OCI-LY7 (cell line): ENCODE results near the gene SLC39A3.

Experiments
- CTCF ChIP-seq: fragments of 200-600 bp; sonication (generic); conservative IDR thresholded peaks from 2 replicates; pipeline ENCODE4 v1.5.1; 2014; ENCODE audit warnings: mild to moderate bottlenecking, antibody characterized with exemption, low read length, moderate library complexity, mixed read lengths
- EZH2phosphoT487 ChIP-seq: fragments of 200-600 bp; sonication (generic); IDR thresholded peaks from 2 replicates; pipeline ENCODE4 v1.6.1; 2018; ENCODE audit warnings: low read depth, borderline replicate concordance, mild to moderate bottlenecking, mixed run types, antibody characterized with exemption, low read length, moderate library complexity, mixed read lengths

DNA sequence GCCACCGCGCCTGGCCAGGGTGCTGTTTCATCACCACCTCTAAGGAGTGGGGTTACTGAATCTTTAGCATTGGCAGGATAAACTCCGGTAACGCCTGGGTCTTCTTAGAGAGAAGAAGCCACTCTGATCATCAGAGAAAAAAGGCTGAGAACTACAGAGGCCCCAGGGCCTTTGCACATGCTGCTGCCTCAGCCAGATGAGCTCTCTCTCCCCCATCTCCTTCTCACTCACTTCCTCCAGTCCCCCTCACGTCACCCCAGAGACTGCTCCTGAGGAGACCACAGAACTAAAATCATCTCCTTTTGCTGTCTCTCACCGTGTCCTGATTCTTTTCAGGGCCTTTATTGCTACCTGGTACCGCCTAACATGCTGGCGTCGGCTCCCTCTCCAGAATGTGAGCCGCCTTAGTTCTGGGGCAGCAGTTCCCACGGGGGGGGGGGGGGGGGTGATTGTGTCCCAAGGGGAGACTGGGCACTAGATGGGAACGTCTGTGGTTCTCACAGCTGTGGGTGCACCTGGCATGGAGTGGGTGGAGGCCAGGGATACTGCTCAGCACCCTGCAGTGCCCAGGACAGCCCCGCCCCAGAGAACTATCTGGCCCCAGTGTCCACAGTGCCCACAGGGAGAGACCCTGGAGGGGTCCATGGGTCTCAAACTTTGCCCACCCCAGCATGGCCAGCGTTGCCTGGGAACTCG is 13.5 kb downstream of the SLC39A3 start:
- no peak for TF ChIP-seq EZH2phosphoT487
- no peak for TF ChIP-seq CTCF
